Activated CD8-positive, alpha-beta memory T cell treated with anti-CD3 and anti-CD28 coated beads for 1 hour (primary cell): ENCODE measurements around the gene ADGRG3.

Source experiments
- DNase-seq, 2 donors: peaks; one replicate each; pipeline ENCODE4 v3.0.0-alpha.2; 2020; ENCODE audit warnings: low read depth in 1 of 2; ENCODE audit errors: extremely low read depth in 1 of 2

The ADGRG3 gene

DNA sequence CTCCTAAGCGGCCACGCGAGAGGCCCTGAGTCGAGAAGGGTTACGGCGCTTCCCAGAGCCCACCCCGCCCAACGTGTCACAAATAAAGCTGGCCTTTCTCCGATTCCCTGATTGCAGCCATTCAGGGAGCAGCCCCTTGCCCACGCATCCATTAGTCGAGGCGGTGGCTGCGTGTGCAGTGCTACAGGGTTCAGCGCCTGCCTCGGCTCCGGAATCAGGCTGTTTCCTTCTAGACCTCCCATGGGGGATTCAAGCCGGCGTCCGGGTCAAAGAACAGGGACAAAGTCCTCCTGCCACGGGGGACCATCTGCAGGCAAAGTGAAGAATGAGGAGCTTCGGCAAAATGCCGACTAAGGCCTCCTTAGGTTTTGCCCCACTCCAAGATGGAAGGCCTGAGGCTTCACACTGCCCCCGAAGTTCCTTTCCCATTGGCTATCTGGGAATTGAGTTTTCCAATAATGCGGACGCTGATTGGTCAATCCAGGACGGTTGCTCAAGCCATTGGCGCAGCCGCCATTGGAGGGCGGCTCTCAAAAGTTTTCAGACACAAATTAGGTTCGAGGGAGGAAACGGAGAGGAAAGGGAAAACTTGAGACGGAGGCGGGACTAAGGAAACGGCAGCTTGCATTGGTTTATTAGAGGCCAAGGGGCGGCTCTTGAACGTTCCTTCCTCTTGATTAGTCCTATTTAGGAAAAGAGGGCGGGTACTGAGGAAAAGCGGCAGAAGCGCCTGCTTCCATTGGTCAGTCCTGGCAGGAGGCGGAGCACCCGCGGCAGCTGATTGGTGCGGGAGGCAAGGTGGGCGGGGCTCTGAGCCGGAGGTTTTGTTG, 67.0 kb downstream of the ADGRG3 start:
- peak; percentile 93 to 96 for DNase-seq

- no peak for DNase-seq
These were observed 67.8 kb downstream of the ADGRG3 start, which contains the start of gene KATNB1 for GRCh38 chr16:57735755-57736418. TSS of gene KATNB1 (plus strand) at chr16:57735770. CDS start at chr16:57737244, 1,474 bp downstream.

- DNase-seq = no peak
These were observed 68.6 kb downstream of the ADGRG3 start for GRCh38 chr16:57736419-57737351.

- no peak for DNase-seq
These were observed 70.7 kb downstream of the ADGRG3 start for GRCh38 chr16:57738844-57739243.
